ENCODE data around the gene DCAF6. TPM values are rescaled to one million over a fixed set of nuclear protein-coding genes. Genes with fewer than 3 reads are reported as not detected.
"Not testable (repeated sequence)": the region's sequence is repeated elsewhere in the genome, so short reads cannot be mapped to it uniquely, and the experiment has no call there.

DCAF6 gene
- 28.1 TPM for total RNA-seq (ENCODE audit: unreplicated experiment)
- long read RNA-seq, partial matches to known transcripts: 4 of 11 reads
- long read RNA-seq, other reads (novel, unspliced or antisense): 5 of 11 reads

- peaks cover 3% of the 10 kb centered on the region for H3K36me3 Mint-ChIP-seq (ENCODE audit: unreplicated experiment)
- peaks cover 14% of the 10 kb centered on the region for H3K27me3 Mint-ChIP-seq (ENCODE audit: unreplicated experiment)
- peak within 1 kb of the TSS; percentile 100 for H3K27ac Mint-ChIP-seq (ENCODE audit: unreplicated experiment)
- TF ChIP-seq CTCF (IDR thresholded peaks at IDR 0.05; ENCODE audit: partially characterized antibody, unreplicated experiment): no peak
- H3K4me1 Mint-ChIP-seq (ENCODE audit: low read depth, unreplicated experiment): peaks cover 12% of the 10 kb centered on the region
- H3K9me3 Mint-ChIP-seq (ENCODE audit: unreplicated experiment): peaks cover 17% of the 10 kb centered on the region
- DNase-seq: peak; percentile 99
- H3K4me3 Mint-ChIP-seq (ENCODE audit: unreplicated experiment): peak within 1 kb of the TSS; percentile 100
Observed at GRCh38 chr1:167936068-167936929, at the start of gene DCAF6. TSS of gene DCAF6 (plus strand) at chr1:167936683. CDS start at chr1:167936912, 229 bp downstream.

GRCh38 chr1:167887187-167887586 lies 49.3 kb upstream of the DCAF6 start:
- H3K4me3 Mint-ChIP-seq (ENCODE audit: unreplicated experiment); H3K9me3 Mint-ChIP-seq (ENCODE audit: unreplicated experiment); H3K4me1 Mint-ChIP-seq (ENCODE audit: low read depth, unreplicated experiment); H3K27me3 Mint-ChIP-seq (ENCODE audit: unreplicated experiment); DNase-seq; H3K36me3 Mint-ChIP-seq (ENCODE audit: unreplicated experiment); H3K27ac Mint-ChIP-seq (ENCODE audit: unreplicated experiment): not testable (repeated sequence)

- Mint-ChIP-seq H3K36me3 (ENCODE audit: unreplicated experiment) (peaks cover under 1% of the 10 kb centered on the region), H3K4me3 (ENCODE audit: unreplicated experiment) (no peak overlapping the region), H3K27ac (ENCODE audit: unreplicated experiment) (no peak overlapping the region), H3K9me3 (ENCODE audit: unreplicated experiment) (peaks cover 2% of the 10 kb centered on the region), H3K4me1 (ENCODE audit: low read depth, unreplicated experiment) (no peaks in the 10 kb centered on the region), H3K27me3 (ENCODE audit: unreplicated experiment) (no peaks in the 10 kb centered on the region)
- no peak for TF ChIP-seq CTCF (IDR thresholded peaks at IDR 0.05; ENCODE audit: partially characterized antibody, unreplicated experiment)
- no peak for DNase-seq
Observed at GRCh38 chr1:167890400-167890799, 46.1 kb upstream of the DCAF6 start.

GRCh38 chr1:167893798-167894197 lies 42.7 kb upstream of the DCAF6 start:
- TF ChIP-seq CTCF (IDR thresholded peaks at IDR 0.05; ENCODE audit: partially characterized antibody, unreplicated experiment): no peak
- DNase-seq: no peak
- H3K4me1 Mint-ChIP-seq (ENCODE audit: low read depth, unreplicated experiment): no peaks in the 10 kb centered on the region
- H3K4me3 Mint-ChIP-seq (ENCODE audit: unreplicated experiment): no peak overlapping the region
- no peak overlapping the region for H3K27ac Mint-ChIP-seq (ENCODE audit: unreplicated experiment)
- H3K9me3 Mint-ChIP-seq (ENCODE audit: unreplicated experiment): peaks cover 2% of the 10 kb centered on the region
- H3K27me3 Mint-ChIP-seq (ENCODE audit: unreplicated experiment): peaks cover 2% of the 10 kb centered on the region
- H3K36me3 Mint-ChIP-seq (ENCODE audit: unreplicated experiment): no peaks in the 10 kb centered on the region

- no peak for TF ChIP-seq CTCF (IDR thresholded peaks at IDR 0.05; ENCODE audit: partially characterized antibody, unreplicated experiment)
- H3K4me3 Mint-ChIP-seq (ENCODE audit: unreplicated experiment): no peak overlapping the region
- no peak for DNase-seq
- peaks cover 2% of the 10 kb centered on the region for H3K9me3 Mint-ChIP-seq (ENCODE audit: unreplicated experiment)
- peaks cover 2% of the 10 kb centered on the region for H3K27me3 Mint-ChIP-seq (ENCODE audit: unreplicated experiment)
- H3K36me3 Mint-ChIP-seq (ENCODE audit: unreplicated experiment): no peaks in the 10 kb centered on the region
- peaks cover 3% of the 10 kb centered on the region for H3K4me1 Mint-ChIP-seq (ENCODE audit: low read depth, unreplicated experiment)
- H3K27ac Mint-ChIP-seq (ENCODE audit: unreplicated experiment): no peak overlapping the region
Observed at GRCh38 chr1:167898578-167899222, 37.8 kb upstream of the DCAF6 start.
